GM23248 (cell line): ENCODE results near the gene SIAH2.

Experiments
- EZH2 ChIP-seq: fragments of 200-600 bp; sonication (generic); IDR thresholded peaks from 2 replicates; pipeline ENCODE4 v1.6.1; 2018; ENCODE audit warnings: antibody characterized with exemption, mild to moderate bottlenecking; ENCODE audit not compliant: insufficient read depth, poor library complexity, severe bottlenecking
- EZH2phosphoT487 ChIP-seq: fragments of 200-600 bp; sonication (generic); IDR thresholded peaks from 2 replicates; pipeline ENCODE4 v1.6.1; 2018; ENCODE audit warnings: antibody characterized with exemption, moderate library complexity, mild to moderate bottlenecking, low read depth; ENCODE audit not compliant: insufficient read depth

GRCh38 chr3:150759947-150760346 lies 3.0 kb downstream of the SIAH2 start:
- TF ChIP-seq EZH2phosphoT487 (no peak), EZH2 (no peak)
